GM23338 (cell line): Measurements from ENCODE around the gene ZBP1. TPM values are rescaled to one million over a fixed set of nuclear protein-coding genes. Genes with fewer than 3 reads are reported as not detected.

Source experiments
- ATAC-seq: fragments of 200-7000 bp; cut with Tn5 transposase; 3 replicates; pipeline ENCODE4 v1.9.1; 2020
- DNase-seq: peaks from one replicate; pipeline ENCODE4 v3.0.0-alpha.2; 2015; ENCODE audit warnings: low spot score
- H2AFZ ChIP-seq: fragments of 200-600 bp; sonication (generic); 2 replicates; pipeline ENCODE4 v1.8.0; 2016; ENCODE audit warnings: antibody characterized with exemption, mild to moderate bottlenecking, moderate library complexity
- H3F3A ChIP-seq: fragments of 200-600 bp; sonication (generic); replicated peaks from 2 replicates; pipeline ENCODE4 v1.8.0; 2017; ENCODE audit warnings: antibody characterized with exemption, mixed run types, low read depth
- H3K27ac ChIP-seq: fragments of 200-600 bp; sonication (generic); 2 replicates; pipeline ENCODE4 v1.6.1; 2016; ENCODE audit warnings: low read depth
- H3K27me3 ChIP-seq: fragments of 200-600 bp; sonication (generic); 2 replicates; pipeline ENCODE4 v1.8.0; 2016; ENCODE audit warnings: mild to moderate bottlenecking, mixed run types, moderate library complexity; ENCODE audit not compliant: insufficient read depth
- H3K36me3 ChIP-seq: fragments of 200-600 bp; sonication (generic); 2 replicates; pipeline ENCODE4 v1.8.0; 2016; ENCODE audit warnings: mild to moderate bottlenecking; ENCODE audit not compliant: insufficient read depth
- H3K4me1 ChIP-seq: fragments of 200-600 bp; sonication (generic); 2 replicates; pipeline ENCODE4 v1.8.0; 2016; ENCODE audit warnings: mild to moderate bottlenecking, moderate library complexity; ENCODE audit not compliant: insufficient read depth
- H3K4me2 ChIP-seq: fragments of 200-600 bp; sonication (generic); 2 replicates; pipeline ENCODE4 v1.7.1; 2017; ENCODE audit warnings: mixed run types
- H3K4me3 ChIP-seq: fragments of 200-600 bp; sonication (generic); 2 replicates; pipeline ENCODE4 v1.6.1; 2016; ENCODE audit warnings: mixed run types
- H3K79me2 ChIP-seq: fragments of 200-600 bp; sonication (generic); replicated peaks from 2 replicates; pipeline ENCODE4 v1.8.0; 2017; ENCODE audit warnings: mild to moderate bottlenecking; ENCODE audit not compliant: insufficient read depth
- H3K9me2 ChIP-seq: fragments of 200-600 bp; sonication (generic); 2 replicates; pipeline ENCODE4 v1.8.0; 2017; ENCODE audit not compliant: insufficient read depth
- H4K20me1 ChIP-seq: fragments of 200-600 bp; sonication (generic); replicated peaks from 2 replicates; pipeline ENCODE4 v1.8.0; 2017; ENCODE audit warnings: mild to moderate bottlenecking; ENCODE audit not compliant: insufficient read depth
- H3K27ac Mint-ChIP-seq: 2 replicates; pipeline ENCODE4 v1.8.0; 2020; ENCODE audit warnings: inconsistent platforms, mild to moderate bottlenecking, moderate library complexity, mixed read lengths
- H3K27me3 Mint-ChIP-seq: 3 replicates; pipeline ENCODE4 v1.8.0; 2022; ENCODE audit warnings: low read depth, mild to moderate bottlenecking, moderate library complexity, mixed read lengths, inconsistent platforms; ENCODE audit not compliant: insufficient read depth, poor library complexity
- H3K36me3 Mint-ChIP-seq: 3 replicates; pipeline ENCODE4 v1.8.0; 2021; ENCODE audit warnings: low read depth, mild to moderate bottlenecking, inconsistent platforms, moderate library complexity, mixed read lengths
- H3K4me1 Mint-ChIP-seq: 3 replicates; pipeline ENCODE4 v1.8.0; 2020; ENCODE audit warnings: mild to moderate bottlenecking, inconsistent platforms, mixed read lengths
- H3K4me3 Mint-ChIP-seq: 3 replicates; pipeline ENCODE4 v1.8.0; 2021; ENCODE audit warnings: moderate library complexity, mild to moderate bottlenecking, inconsistent platforms, mixed read lengths
- H3K9me3 Mint-ChIP-seq: 3 replicates; pipeline ENCODE4 v1.8.0; 2020; ENCODE audit warnings: moderate library complexity, mild to moderate bottlenecking, inconsistent platforms, mixed read lengths
- CREB1 ChIP-seq: fragments of 250-450 bp; sonication (Bioruptor Pico); IDR thresholded peaks from 2 replicates; pipeline ENCODE4 v1.5.0; 2020; ENCODE audit warnings: low read depth, mild to moderate bottlenecking, moderate library complexity
- EZH2 ChIP-seq: fragments of 200-600 bp; sonication (generic); IDR thresholded peaks from one replicate; pipeline ENCODE4 v1.8.0; 2017; ENCODE audit warnings: antibody characterized with exemption, mild to moderate bottlenecking, low read depth; ENCODE audit not compliant: unreplicated experiment
- EZH2phosphoT487 ChIP-seq: fragments of 200-600 bp; sonication (generic); IDR thresholded peaks from one replicate; pipeline ENCODE4 v1.8.1; 2018; ENCODE audit warnings: antibody characterized with exemption; ENCODE audit not compliant: unreplicated experiment
- JUNB ChIP-seq: IDR thresholded peaks from one replicate; pipeline ENCODE4 v1.6.1; 2016; ENCODE audit warnings: antibody characterized with exemption; ENCODE audit not compliant: unreplicated experiment
- NANOG ChIP-seq: IDR thresholded peaks from 2 replicates; pipeline ENCODE4 v1.6.1; 2016; ENCODE audit warnings: antibody characterized with exemption, borderline replicate concordance
- POLR2AphosphoS5 ChIP-seq: IDR thresholded peaks from 2 replicates; pipeline ENCODE4 v1.6.1; 2016; ENCODE audit warnings: antibody characterized with exemption, low read depth
- STAT1 ChIP-seq: IDR thresholded peaks from one replicate; pipeline ENCODE4 v1.6.1; 2016; ENCODE audit warnings: antibody characterized with exemption; ENCODE audit not compliant: unreplicated experiment
- ZNF114 ChIP-seq: fragments of 250-450 bp; sonication (Bioruptor Pico); IDR thresholded peaks from 2 replicates; pipeline ENCODE4 v1.5.0; 2020; ENCODE audit warnings: mild to moderate bottlenecking, moderate library complexity
- ZNF331 ChIP-seq: fragments of 250-450 bp; sonication (Bioruptor Pico); IDR thresholded peaks from 2 replicates; pipeline ENCODE4 v1.5.0; 2020; ENCODE audit warnings: low read depth, mild to moderate bottlenecking, moderate library complexity
- polyA plus RNA-seq: library from polyadenylated mRNA; unstranded; fragments of >200 nt; fragmentation: Nextera tagmentation; extraction: Ambion mirVana; gene quantifications from 2 replicates; pipeline ENCODE4 v1.2.1, GENCODE V29; 2016
- total RNA-seq: library from RNA; depleted of rRNA; stranded (reverse); fragments of >200 nt; shearing (Covaris generic); gene quantifications from 2 replicates; pipeline ENCODE4 v1.2.3, GENCODE V29; 2014
- TF ChIP-seq, protein P1 (sequence below): fragments of 250-450 bp; sonication (Bioruptor Pico); IDR thresholded peaks from 2 replicates; pipeline ENCODE4 v1.5.0; 2020; ENCODE audit warnings: mild to moderate bottlenecking, moderate library complexity
- TF ChIP-seq, protein P2 (sequence below): IDR thresholded peaks from one replicate; pipeline ENCODE4 v1.6.1; 2018; ENCODE audit warnings: antibody characterized with exemption; ENCODE audit not compliant: unreplicated experiment
- TF ChIP-seq, protein P3 (sequence below), 2 experiments: fragments of 200-600 bp in 1 of 2; sonication (generic) in 1 of 2; conservative IDR thresholded peaks; 2 replicates each; pipeline versions ENCODE4 v1.5.1 to v1.6.1; 2016 to 2017; ENCODE audit warnings: antibody characterized with exemption in 2 of 2, low read depth in 2 of 2, mild to moderate bottlenecking in 2 of 2, moderate library complexity in 1 of 2
- TF ChIP-seq, protein P4 (sequence below): IDR thresholded peaks from 2 replicates; pipeline ENCODE4 v1.6.1; 2016; ENCODE audit warnings: antibody characterized with exemption

Gene ZBP1
- total and polyA plus RNA-seq, 2 experiments from 2014 or later: not detected

DNA sequence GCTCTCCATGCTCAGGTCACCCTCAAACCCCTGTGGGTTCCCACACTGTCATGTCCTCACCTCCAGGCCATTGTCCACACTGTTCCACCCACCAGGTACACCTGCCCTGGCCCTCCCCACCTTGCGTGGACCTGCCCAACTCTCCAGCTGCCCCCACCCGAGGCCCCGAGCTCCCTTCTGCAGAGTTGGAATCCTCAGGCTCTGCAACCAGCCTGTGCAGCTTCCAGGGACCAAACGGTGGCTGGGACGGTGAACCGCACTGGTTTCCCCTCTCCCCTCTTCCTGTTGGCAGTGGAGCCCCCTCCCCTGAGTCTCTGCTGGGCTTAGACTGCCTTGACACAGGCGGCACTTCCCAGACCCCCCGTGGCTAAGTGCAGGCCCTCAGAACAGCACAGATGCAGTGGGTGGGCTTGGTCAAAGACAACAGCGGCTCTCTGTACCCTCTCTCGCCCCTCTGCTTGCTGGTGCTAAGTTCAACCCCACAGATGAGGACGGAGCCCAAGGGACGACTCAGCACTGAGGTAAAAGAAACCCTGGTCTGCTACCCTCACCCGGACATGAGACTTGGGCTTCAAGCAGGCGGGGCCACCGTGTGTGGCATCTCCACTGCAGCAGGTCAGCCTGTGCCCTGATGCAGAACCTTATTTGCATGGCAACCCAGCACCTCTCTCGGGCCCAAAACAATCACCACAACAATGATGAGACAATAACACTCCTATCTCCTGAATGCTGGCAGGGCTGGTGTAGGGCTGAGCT is 11.0 kb downstream of the ZBP1 start:
- H3K4me3 ChIP-seq: no peak overlapping the region
- H3K4me3 Mint-ChIP-seq: no peak overlapping the region
- peaks cover 9% of the 10 kb centered on the region for H3K27me3 Mint-ChIP-seq
- H3K4me1 Mint-ChIP-seq: no peaks in the 10 kb centered on the region; the same call in 2 of the 3 replicates
- H3F3A ChIP-seq: no peaks in the 10 kb centered on the region
- no peaks in the 10 kb centered on the region for H3K36me3 ChIP-seq
- H3K9me3 Mint-ChIP-seq: no peaks in the 10 kb centered on the region
- H2AFZ ChIP-seq: no peak overlapping the region; the same call in 1 of the 2 replicates
- no peak overlapping the region for H3K27ac ChIP-seq
- H3K9me2 ChIP-seq: 0 out of 2 replicates have a peak, but pooled peaks cover 2% of the 10 kb centered on the region
- H3K4me2 ChIP-seq: no peak overlapping the region
- H3K27ac Mint-ChIP-seq: no peak overlapping the region
- H3K36me3 Mint-ChIP-seq: no peaks in the 10 kb centered on the region
- TF ChIP-seq JUNB (no peak), NANOG (no peak), STAT1 (no peak), ZNF114 (no peak), POLR2AphosphoS5 (no peak), EZH2phosphoT487 (no peak), EZH2 (no peak), CREB1 (CRISPR knock-in tag) (no peak), ZNF331 (CRISPR knock-in tag) (no peak)
- TF ChIP-seq, protein P1, sequence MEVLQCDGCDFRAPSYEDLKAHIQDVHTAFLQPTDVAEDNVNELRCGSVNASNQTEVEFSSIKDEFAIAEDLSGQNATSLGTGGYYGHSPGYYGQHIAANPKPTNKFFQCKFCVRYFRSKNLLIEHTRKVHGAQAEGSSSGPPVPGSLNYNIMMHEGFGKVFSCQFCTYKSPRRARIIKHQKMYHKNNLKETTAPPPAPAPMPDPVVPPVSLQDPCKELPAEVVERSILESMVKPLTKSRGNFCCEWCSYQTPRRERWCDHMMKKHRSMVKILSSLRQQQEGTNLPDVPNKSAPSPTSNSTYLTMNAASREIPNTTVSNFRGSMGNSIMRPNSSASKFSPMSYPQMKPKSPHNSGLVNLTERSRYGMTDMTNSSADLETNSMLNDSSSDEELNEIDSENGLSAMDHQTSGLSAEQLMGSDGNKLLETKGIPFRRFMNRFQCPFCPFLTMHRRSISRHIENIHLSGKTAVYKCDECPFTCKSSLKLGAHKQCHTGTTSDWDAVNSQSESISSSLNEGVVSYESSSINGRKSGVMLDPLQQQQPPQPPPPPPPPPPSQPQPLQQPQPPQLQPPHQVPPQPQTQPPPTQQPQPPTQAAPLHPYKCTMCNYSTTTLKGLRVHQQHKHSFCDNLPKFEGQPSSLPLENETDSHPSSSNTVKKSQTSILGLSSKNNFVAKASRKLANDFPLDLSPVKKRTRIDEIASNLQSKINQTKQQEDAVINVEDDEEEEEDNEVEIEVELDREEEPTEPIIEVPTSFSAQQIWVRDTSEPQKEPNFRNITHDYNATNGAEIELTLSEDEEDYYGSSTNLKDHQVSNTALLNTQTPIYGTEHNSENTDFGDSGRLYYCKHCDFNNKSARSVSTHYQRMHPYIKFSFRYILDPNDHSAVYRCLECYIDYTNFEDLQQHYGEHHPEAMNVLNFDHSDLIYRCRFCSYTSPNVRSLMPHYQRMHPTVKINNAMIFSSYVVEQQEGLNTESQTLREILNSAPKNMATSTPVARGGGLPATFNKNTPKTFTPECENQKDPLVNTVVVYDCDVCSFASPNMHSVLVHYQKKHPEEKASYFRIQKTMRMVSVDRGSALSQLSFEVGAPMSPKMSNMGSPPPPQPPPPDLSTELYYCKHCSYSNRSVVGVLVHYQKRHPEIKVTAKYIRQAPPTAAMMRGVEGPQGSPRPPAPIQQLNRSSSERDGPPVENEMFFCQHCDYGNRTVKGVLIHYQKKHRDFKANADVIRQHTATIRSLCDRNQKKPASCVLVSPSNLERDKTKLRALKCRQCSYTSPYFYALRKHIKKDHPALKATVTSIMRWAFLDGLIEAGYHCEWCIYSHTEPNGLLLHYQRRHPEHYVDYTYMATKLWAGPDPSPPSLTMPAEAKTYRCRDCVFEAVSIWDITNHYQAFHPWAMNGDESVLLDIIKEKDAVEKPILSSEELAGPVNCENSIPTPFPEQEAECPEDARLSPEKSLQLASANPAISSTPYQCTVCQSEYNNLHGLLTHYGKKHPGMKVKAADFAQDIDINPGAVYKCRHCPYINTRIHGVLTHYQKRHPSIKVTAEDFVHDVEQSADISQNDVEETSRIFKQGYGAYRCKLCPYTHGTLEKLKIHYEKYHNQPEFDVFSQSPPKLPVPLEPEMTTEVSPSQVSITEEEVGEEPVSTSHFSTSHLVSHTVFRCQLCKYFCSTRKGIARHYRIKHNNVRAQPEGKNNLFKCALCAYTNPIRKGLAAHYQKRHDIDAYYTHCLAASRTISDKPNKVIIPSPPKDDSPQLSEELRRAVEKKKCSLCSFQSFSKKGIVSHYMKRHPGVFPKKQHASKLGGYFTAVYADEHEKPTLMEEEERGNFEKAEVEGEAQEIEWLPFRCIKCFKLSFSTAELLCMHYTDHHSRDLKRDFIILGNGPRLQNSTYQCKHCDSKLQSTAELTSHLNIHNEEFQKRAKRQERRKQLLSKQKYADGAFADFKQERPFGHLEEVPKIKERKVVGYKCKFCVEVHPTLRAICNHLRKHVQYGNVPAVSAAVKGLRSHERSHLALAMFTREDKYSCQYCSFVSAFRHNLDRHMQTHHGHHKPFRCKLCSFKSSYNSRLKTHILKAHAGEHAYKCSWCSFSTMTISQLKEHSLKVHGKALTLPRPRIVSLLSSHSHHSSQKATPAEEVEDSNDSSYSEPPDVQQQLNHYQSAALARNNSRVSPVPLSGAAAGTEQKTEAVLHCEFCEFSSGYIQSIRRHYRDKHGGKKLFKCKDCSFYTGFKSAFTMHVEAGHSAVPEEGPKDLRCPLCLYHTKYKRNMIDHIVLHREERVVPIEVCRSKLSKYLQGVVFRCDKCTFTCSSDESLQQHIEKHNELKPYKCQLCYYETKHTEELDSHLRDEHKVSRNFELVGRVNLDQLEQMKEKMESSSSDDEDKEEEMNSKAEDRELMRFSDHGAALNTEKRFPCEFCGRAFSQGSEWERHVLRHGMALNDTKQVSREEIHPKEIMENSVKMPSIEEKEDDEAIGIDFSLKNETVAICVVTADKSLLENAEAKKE (CRISPR knock-in tag): no peak
- TF ChIP-seq, protein P2, sequence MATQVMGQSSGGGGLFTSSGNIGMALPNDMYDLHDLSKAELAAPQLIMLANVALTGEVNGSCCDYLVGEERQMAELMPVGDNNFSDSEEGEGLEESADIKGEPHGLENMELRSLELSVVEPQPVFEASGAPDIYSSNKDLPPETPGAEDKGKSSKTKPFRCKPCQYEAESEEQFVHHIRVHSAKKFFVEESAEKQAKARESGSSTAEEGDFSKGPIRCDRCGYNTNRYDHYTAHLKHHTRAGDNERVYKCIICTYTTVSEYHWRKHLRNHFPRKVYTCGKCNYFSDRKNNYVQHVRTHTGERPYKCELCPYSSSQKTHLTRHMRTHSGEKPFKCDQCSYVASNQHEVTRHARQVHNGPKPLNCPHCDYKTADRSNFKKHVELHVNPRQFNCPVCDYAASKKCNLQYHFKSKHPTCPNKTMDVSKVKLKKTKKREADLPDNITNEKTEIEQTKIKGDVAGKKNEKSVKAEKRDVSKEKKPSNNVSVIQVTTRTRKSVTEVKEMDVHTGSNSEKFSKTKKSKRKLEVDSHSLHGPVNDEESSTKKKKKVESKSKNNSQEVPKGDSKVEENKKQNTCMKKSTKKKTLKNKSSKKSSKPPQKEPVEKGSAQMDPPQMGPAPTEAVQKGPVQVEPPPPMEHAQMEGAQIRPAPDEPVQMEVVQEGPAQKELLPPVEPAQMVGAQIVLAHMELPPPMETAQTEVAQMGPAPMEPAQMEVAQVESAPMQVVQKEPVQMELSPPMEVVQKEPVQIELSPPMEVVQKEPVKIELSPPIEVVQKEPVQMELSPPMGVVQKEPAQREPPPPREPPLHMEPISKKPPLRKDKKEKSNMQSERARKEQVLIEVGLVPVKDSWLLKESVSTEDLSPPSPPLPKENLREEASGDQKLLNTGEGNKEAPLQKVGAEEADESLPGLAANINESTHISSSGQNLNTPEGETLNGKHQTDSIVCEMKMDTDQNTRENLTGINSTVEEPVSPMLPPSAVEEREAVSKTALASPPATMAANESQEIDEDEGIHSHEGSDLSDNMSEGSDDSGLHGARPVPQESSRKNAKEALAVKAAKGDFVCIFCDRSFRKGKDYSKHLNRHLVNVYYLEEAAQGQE: no peak
- TF ChIP-seq, protein P3, sequence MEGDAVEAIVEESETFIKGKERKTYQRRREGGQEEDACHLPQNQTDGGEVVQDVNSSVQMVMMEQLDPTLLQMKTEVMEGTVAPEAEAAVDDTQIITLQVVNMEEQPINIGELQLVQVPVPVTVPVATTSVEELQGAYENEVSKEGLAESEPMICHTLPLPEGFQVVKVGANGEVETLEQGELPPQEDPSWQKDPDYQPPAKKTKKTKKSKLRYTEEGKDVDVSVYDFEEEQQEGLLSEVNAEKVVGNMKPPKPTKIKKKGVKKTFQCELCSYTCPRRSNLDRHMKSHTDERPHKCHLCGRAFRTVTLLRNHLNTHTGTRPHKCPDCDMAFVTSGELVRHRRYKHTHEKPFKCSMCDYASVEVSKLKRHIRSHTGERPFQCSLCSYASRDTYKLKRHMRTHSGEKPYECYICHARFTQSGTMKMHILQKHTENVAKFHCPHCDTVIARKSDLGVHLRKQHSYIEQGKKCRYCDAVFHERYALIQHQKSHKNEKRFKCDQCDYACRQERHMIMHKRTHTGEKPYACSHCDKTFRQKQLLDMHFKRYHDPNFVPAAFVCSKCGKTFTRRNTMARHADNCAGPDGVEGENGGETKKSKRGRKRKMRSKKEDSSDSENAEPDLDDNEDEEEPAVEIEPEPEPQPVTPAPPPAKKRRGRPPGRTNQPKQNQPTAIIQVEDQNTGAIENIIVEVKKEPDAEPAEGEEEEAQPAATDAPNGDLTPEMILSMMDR (conservative IDR thresholded peaks at IDR 0.05; ENCODE audit: low read depth in 2 of 2): no peak
- TF ChIP-seq, protein P4, sequence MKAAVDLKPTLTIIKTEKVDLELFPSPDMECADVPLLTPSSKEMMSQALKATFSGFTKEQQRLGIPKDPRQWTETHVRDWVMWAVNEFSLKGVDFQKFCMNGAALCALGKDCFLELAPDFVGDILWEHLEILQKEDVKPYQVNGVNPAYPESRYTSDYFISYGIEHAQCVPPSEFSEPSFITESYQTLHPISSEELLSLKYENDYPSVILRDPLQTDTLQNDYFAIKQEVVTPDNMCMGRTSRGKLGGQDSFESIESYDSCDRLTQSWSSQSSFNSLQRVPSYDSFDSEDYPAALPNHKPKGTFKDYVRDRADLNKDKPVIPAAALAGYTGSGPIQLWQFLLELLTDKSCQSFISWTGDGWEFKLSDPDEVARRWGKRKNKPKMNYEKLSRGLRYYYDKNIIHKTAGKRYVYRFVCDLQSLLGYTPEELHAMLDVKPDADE: no peak
- no peaks in the 10 kb centered on the region for H4K20me1 ChIP-seq
- no peaks in the 10 kb centered on the region for H3K79me2 ChIP-seq
- ATAC-seq: no peak; the same call in 2 of the 3 replicates
- no peaks in the 10 kb centered on the region for H3K4me1 ChIP-seq
- no peak for DNase-seq
- no peaks in the 10 kb centered on the region for H3K27me3 ChIP-seq
